SK-N-SH (cell line): Measurements from ENCODE around the gene LMAN1L. TPM values are rescaled to one million over a fixed set of nuclear protein-coding genes. Genes with fewer than 3 reads are reported as not detected.

ENCODE experiments used
- CTCF ChIA-PET: fragments of 300-600, 350-600 bp; formaldehyde crosslinking; extraction: SDS; loops from one replicate; lab custom pipeline; 2021; lab: Yijun Ruan, JAX
- POLR2A ChIA-PET: fragments of 350-600 bp; sonication (Branson Sonifier 250); formaldehyde crosslinking; extraction: SDS; loops from one replicate; lab custom pipeline; 2020; ENCODE audit warnings: antibody characterized with exemption, inconsistent platforms; lab: Yijun Ruan, JAX
- DNase-seq: peaks from one replicate; pipeline ENCODE4 v3.0.0; 2012
- H2AFZ ChIP-seq: fragments of 200-600 bp; sonication (generic); 2 replicates; pipeline ENCODE4 v1.8.1; 2016; ENCODE audit warnings: antibody characterized with exemption, mild to moderate bottlenecking, low read depth
- H3F3A ChIP-seq: fragments of 200-600 bp; sonication (generic); replicated peaks from 2 replicates; pipeline ENCODE3; 2016; ENCODE audit warnings: antibody characterized with exemption, mild to moderate bottlenecking; ENCODE audit not compliant: insufficient read depth
- H3K27ac ChIP-seq, 2 experiments: fragments of 200-500 bp in 1 of 2; fragments of 200-600 bp in 1 of 2; sonication (Bioruptor generic) in 1 of 2; sonication (generic), shearing (Covaris generic) in 1 of 2; 2 replicates each; pipeline versions ENCODE4 v1.5.1 to v1.6.1; 2014 to 2016; ENCODE audit warnings: low read depth in 2 of 2, inconsistent platforms in 1 of 2, low read length in 1 of 2, mild to moderate bottlenecking in 1 of 2, mixed read lengths in 1 of 2
- H3K27me3 ChIP-seq: fragments of 200-600 bp; sonication (generic), shearing (Covaris generic); 2 replicates; pipeline ENCODE4 v1.6.1; 2016; ENCODE audit warnings: mixed run types; ENCODE audit not compliant: insufficient read depth
- H3K36me3 ChIP-seq, 2 experiments: fragments of 200-500 bp in 1 of 2; fragments of 200-600 bp in 1 of 2; sonication (Bioruptor generic) in 1 of 2; sonication (generic) in 1 of 2; replicated peaks in 1 of 2; 2 replicates each; pipeline versions ENCODE3 to v1.5.1; 2014 to 2016; ENCODE audit warnings: low read length in 1 of 2, mild to moderate bottlenecking in 1 of 2; ENCODE audit not compliant: insufficient read depth in 2 of 2, control insufficient read depth in 1 of 2
- H3K4me1 ChIP-seq, 2 experiments: fragments of 200-500 bp in 1 of 2; fragments of 200-600 bp in 1 of 2; sonication (Bioruptor generic) in 1 of 2; sonication (generic), shearing (Covaris generic) in 1 of 2; 2 replicates each; pipeline versions ENCODE4 v1.5.1 to v1.6.1; 2014 to 2016; ENCODE audit warnings: low read depth in 1 of 2, low read length in 1 of 2, mixed run types in 1 of 2; ENCODE audit not compliant: insufficient read depth in 2 of 2, control insufficient read depth in 1 of 2
- H3K4me2 ChIP-seq: fragments of 200-600 bp; sonication (generic), shearing (Covaris generic); 2 replicates; pipeline ENCODE4 v1.6.1; 2017; ENCODE audit warnings: mixed run types
- H3K4me3 ChIP-seq, 2 experiments: fragments of 200-500 bp in 1 of 2; fragments of 200-600 bp in 1 of 2; sonication (Bioruptor generic) in 1 of 2; sonication (generic), shearing (Covaris generic) in 1 of 2; 2 replicates each; pipeline versions ENCODE4 v1.5.1 to v1.8.1; 2014 to 2016; ENCODE audit warnings: low read depth in 2 of 2, inconsistent platforms in 1 of 2, low read length in 1 of 2, mild to moderate bottlenecking in 1 of 2, mixed read lengths in 1 of 2, moderate library complexity in 1 of 2
- H3K79me2 ChIP-seq: fragments of 200-600 bp; sonication (generic); 2 replicates; pipeline ENCODE4 v1.8.1; 2017; ENCODE audit warnings: mild to moderate bottlenecking; ENCODE audit not compliant: insufficient read depth
- H3K9ac ChIP-seq: fragments of 200-600 bp; sonication (generic); 2 replicates; pipeline ENCODE4 v1.6.1; 2017; ENCODE audit warnings: mixed run types
- H3K9me2 ChIP-seq: fragments of 200-600 bp; sonication (generic); 2 replicates; pipeline ENCODE4 v1.6.1; 2017; ENCODE audit warnings: mixed run types
- H3K9me3 ChIP-seq: fragments of 200-600 bp; sonication (generic); 2 replicates; pipeline ENCODE4 v1.6.1; 2017; ENCODE audit warnings: mixed run types, mild to moderate bottlenecking, moderate library complexity
- H4K20me1 ChIP-seq: fragments of 200-600 bp; sonication (generic); 2 replicates; pipeline ENCODE4 v1.6.1; 2017; ENCODE audit warnings: mild to moderate bottlenecking, mixed run types; ENCODE audit not compliant: insufficient read depth
- CHD2 ChIP-seq: fragments of 150-350 bp; IDR thresholded peaks from 2 replicates; pipeline ENCODE4 v1.6.1; 2018; ENCODE audit warnings: low read length; ENCODE audit not compliant: partially characterized antibody
- CTCF ChIP-seq: fragments of 200-600 bp; sonication (generic); IDR thresholded peaks from 2 replicates; pipeline ENCODE4 v1.6.1; 2017; ENCODE audit warnings: antibody characterized with exemption, mild to moderate bottlenecking, moderate library complexity
- EP300 ChIP-seq, 2 experiments: IDR thresholded peaks; 2 replicates each; pipeline versions ENCODE4 v1.4.0 to v1.6.1; 2012; ENCODE audit warnings: borderline replicate concordance in 1 of 2, low read depth in 1 of 2, low read length in 1 of 2
- EZH2phosphoT487 ChIP-seq: fragments of 200-600 bp; sonication (generic); IDR thresholded peaks from 2 replicates; pipeline ENCODE4 v1.6.1; 2017; ENCODE audit warnings: low read depth, mixed run types, mild to moderate bottlenecking, antibody characterized with exemption, moderate library complexity, borderline replicate concordance
- FOSL2 ChIP-seq: IDR thresholded peaks from 2 replicates; pipeline ENCODE4 v1.4.0; 2012; ENCODE audit warnings: low read depth, mild to moderate bottlenecking, moderate library complexity, borderline replicate concordance
- PBX3 ChIP-seq: IDR thresholded peaks from 2 replicates; pipeline ENCODE4; 2012
- POLR2AphosphoS5 ChIP-seq: IDR thresholded peaks from 2 replicates; pipeline ENCODE4 v1.6.1; 2012; ENCODE audit warnings: low read depth, low read length
- RFX5 ChIP-seq: IDR thresholded peaks from 2 replicates; pipeline ENCODE4 v1.6.1; 2012; ENCODE audit warnings: mild to moderate bottlenecking, improper control_type of control experiment, low read length
- RXRA ChIP-seq: IDR thresholded peaks from 2 replicates; pipeline ENCODE4 v1.4.0; 2012; ENCODE audit warnings: low read depth, mild to moderate bottlenecking, borderline replicate concordance
- SIN3A ChIP-seq: IDR thresholded peaks from 2 replicates; pipeline ENCODE4 v1.6.1; 2012; ENCODE audit warnings: low read depth, mild to moderate bottlenecking, low read length, moderate library complexity, borderline replicate concordance
- TAF1 ChIP-seq: IDR thresholded peaks from 2 replicates; pipeline ENCODE4 v1.6.1; 2012; ENCODE audit warnings: low read depth, mild to moderate bottlenecking, low read length, moderate library complexity, borderline replicate concordance
- USF2 ChIP-seq: fragments of 150-350 bp; IDR thresholded peaks from 2 replicates; pipeline ENCODE4 v1.6.1; 2017; ENCODE audit warnings: antibody characterized with exemption, low read length, low read depth, borderline replicate concordance
- YY1 ChIP-seq: IDR thresholded peaks from 2 replicates; pipeline ENCODE4 v1.4.0; 2012; ENCODE audit warnings: low read depth, mild to moderate bottlenecking
- WGBS: methylation state at CpG from one replicate; pipeline ENCODE4 v1.1.6; 2017; ENCODE audit warnings: low lambda C conversion rate; 5-methylcytosine and 5-hydroxymethylcytosine counted together
- polyA plus RNA-seq, 3 experiments: library from polyadenylated mRNA; depleted of rRNA; stranded (reverse); fragments of >200 nt; gene quantifications; 2 replicates each; pipeline ENCODE4 v1.2.3, GENCODE V29; 2012

Gene LMAN1L
- polyA plus RNA-seq, 1 of the 3 experiments (the other 2 are of a cell fraction): 0.02 TPM

- no peak overlapping the region; a peak in 1 of 4 replicates for H3K27ac ChIP-seq
- H3K4me1 ChIP-seq: peaks cover 0 to 16% of the 10 kb centered on the region in 2 experiments; a peak in 1 of 4 replicates
- H2AFZ ChIP-seq: no peak overlapping the region
- no peaks in the 10 kb centered on the region for H3F3A ChIP-seq
- POLR2A ChIA-PET: no interaction called here
- CTCF ChIA-PET: interaction anchor here (0.7 to 10.2 kb wide), 10 partner anchors 12 to 123 kb away, joined by 3 to 82 read pairs (median 4); partner anchors contain the start of genes CSK and LMAN1L
- DNase-seq: no peak
- TF ChIP-seq PBX3 (no peak), RFX5 (no peak), TAF1 (no peak), POLR2AphosphoS5 (no peak), SIN3A (no peak), RXRA (no peak), CHD2 (no peak), YY1 (no peak), USF2 (no peak), EZH2phosphoT487 (no peak), EP300 (IDR thresholded peaks at IDR 0.05; ENCODE audit: borderline replicate concordance in 1 of 2, low read depth in 1 of 2, low read length in 1 of 2) (no peak), CTCF (no peak), FOSL2 (no peak)
- WGBS: 30% methylated on average over 4 of the region's 5 CpGs
- no peaks in the 10 kb centered on the region for H4K20me1 ChIP-seq
- no peak overlapping the region for H3K4me2 ChIP-seq
- peaks cover 0 to 2% of the 10 kb centered on the region in 2 experiments for H3K36me3 ChIP-seq
- H3K9ac ChIP-seq: no peak overlapping the region
- no peaks in the 10 kb centered on the region for H3K9me3 ChIP-seq
- H3K9me2 ChIP-seq: no peaks in the 10 kb centered on the region
- no peaks in the 10 kb centered on the region for H3K79me2 ChIP-seq
- H3K4me3 ChIP-seq: no peak overlapping the region
- peaks cover 15% of the 10 kb centered on the region; the same call in 1 of the 2 replicates for H3K27me3 ChIP-seq
These were observed 18.2 kb downstream of the LMAN1L start for GRCh38 chr15:74830868-74831267.
